Left kidney (tissue), 2 donors: ENCODE results near the gene TTC38. TPM values are rescaled to one million over a fixed set of nuclear protein-coding genes. Genes with fewer than 3 reads are reported as not detected.
"Not testable (repeated sequence)": the region's sequence is repeated elsewhere in the genome, so short reads cannot be mapped to it uniquely, and the experiment has no call there.

Experiments
- DNase-seq: peaks from one replicate; pipeline ENCODE4 v3.0.0-alpha.2; 2013
- polyA plus RNA-seq: library from polyadenylated mRNA; unstranded; fragments of 120-200 nt; gene quantifications from one replicate; pipeline ENCODE4 v1.2.1, GENCODE V29; 2013; ENCODE audit not compliant: insufficient read length

The TTC38 gene
- polyA plus RNA-seq, 1 donor: 53.3 TPM

DNA sequence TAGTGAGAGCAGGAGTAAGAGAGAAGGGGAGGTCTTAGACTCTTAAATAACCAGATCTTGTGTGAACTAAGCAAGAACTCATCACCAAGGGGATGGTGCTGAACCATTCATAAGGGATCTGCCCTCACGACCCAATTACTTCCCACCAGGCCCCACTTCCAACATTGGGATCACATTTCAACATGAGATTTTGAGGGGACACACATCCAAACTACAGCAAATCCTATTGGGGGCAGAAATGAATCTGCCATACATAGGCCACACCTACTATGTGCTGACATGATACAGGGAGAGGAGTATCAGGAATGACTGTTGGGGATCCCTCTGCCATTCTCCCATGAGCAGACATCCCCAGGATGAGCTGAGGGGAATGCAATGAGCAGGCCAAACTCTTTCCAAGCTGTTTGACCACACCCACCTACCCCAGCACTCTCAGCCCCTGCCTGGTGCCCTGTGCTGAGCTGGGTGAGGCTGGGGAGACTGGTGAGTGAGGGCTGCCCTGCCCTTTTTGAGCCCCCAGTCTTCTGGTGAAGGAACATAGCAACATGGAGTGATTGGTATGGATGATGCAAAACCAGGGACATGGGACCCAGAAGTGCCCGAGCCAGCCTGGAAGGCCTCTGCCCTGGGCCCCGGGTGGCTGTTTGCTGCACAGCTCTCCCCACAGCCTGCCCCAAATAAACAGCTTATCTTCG is 27.6 kb downstream of the TTC38 start:
- no peak for DNase-seq

DNA sequence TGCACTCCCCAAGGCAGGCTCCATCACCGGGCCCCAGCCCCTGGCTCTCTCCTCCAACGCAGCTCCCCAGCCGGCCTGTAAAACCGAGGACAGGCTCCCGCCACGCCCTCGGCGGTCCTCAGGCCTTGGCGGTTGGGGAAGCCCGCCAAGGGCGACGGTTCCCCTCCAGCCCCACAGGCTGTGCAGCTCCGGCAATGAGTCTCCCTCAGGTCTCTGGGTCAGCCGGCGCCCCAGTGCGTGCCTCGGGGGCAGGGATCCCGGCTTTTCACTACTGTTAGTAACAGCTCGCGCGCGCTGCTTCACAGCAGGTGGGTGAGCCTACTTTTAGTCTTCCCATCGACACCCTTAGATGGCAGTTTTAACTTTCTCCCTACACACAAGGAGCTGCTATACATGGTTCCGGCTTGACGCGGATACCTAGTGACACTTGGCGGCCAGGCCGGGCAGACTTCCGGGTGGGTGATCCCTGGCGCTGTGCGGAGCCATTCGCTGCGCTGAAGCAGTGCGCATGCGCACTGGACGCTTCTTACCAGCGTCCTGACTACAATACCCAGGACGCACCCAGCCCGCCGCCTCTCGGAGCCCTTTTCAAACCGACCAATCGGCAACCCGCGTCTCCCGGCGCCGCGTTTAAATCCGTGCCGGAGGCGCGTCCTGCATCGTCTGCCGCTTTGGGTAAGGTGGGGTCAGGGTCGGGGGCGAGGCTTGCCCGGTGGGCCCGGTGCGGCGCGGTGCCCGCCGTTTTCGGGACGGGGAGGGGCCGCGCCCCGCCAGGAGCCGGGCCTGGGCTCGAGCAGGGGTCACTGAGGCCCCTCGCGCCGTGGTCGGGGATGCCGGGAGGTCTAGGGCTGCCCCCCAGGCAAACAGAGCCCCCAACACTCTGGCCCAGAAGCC is 28.7 kb downstream of the TTC38 start, which contains the start of gene GTSE1:
GTSE1 (plus strand) TSS at position 614 of the 894 bp plus-strand sequence. CDS start 531 bp downstream, outside the sequence.
- peak; percentile 98 for DNase-seq

DNA sequence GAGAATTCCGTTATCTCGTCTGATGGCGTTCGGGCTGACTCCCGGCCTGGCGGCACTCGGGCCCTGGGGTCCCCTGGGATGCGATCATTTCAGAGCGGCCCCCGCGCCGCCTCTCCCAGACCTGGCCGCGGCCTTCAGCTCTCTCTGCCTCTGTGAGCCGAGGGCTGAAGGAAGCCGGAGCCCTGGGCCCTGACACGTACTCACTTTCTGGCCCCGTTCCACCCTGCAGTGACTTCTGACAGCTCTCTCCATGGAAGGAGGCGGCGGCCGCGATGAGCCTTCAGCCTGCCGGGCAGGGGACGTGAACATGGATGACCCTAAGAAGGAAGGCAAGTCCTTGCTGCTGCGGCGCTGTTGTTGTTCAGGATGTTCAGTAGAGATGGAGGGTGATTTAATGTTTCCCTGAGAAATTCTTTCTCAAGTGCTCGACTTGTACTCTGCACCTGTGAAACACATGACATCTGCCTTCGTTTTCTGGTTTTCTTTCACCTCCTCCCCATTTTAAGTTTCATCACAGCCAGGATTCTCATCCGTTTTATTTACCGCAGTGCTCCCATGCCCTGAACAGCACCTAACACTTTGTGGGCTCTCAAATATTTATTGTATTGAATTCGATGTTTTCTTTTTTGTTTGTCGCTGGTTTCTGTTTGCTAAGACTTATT is 29.5 kb downstream of the TTC38 start:
- peak; percentile 22 for DNase-seq

DNA sequence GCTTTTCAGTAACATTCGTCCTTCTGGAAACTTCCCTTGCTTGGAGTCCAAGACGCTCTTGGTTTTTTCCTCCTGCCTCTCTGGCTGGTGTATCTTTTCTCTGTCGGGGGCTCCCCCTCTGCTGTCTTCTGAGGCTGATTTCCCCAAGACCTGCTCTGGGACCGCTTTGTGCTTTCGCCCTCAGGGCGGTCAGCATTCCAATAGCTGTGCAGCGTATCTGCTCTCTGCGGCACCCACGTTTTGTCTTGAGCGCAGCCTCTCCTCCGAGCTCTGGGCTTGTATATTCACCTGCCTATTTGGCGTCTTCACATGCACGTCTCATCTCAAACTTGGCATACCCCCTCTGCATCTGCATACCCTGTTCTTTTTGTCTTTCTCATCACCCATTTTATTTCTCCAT is 31.3 kb downstream of the TTC38 start:
- DNase-seq: no peak

DNA sequence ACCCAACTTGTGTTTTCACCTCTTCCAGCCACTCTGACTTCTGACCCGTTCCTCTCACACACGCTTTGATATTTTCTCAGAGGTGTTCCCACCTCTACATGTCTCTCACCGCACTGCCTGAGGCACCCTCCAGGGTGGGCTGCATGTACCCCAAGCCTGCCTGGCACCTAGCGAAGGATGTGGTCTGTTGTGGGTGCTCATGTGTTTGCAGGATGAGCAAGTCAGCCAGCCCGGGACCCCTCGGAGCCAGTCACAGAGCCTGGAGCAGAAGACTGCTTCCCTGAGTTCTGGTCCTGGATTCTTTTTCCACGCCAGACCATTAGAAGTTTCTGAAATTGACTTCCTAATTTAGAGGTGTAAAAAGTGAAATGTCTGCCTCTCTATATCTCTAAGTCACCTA is 32.7 kb downstream of the TTC38 start:
- no peak for DNase-seq

DNA sequence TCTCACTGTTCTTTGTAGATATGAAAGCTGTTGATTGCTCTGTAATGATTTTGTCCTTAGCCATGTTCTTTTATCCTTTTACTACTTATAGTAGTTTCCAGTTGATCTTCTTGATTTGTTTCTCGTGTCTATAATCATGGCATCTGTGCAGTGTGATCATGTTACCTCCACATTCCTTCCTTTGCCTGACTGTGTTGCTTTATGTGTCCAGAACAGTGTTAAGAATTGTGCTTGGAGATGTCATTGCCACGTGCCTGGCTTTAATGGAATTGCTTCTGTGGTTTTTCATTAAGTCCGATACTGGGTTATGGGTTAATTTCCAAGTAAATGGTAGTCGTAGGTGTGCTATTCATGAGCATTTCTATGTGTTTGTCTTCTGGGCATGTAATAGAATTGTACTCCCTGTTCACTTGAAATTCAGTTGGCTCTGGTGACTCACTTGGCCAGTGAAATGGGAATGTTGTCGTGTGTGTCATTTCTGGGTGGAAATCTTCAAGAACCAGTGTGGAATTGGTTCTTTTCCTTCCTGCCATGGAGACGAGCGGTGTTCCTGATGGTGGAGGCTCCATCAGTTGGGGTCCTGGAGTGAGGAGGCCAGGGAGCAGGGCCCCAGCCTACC is 35.6 kb downstream of the TTC38 start:
- no peak for DNase-seq

DNA sequence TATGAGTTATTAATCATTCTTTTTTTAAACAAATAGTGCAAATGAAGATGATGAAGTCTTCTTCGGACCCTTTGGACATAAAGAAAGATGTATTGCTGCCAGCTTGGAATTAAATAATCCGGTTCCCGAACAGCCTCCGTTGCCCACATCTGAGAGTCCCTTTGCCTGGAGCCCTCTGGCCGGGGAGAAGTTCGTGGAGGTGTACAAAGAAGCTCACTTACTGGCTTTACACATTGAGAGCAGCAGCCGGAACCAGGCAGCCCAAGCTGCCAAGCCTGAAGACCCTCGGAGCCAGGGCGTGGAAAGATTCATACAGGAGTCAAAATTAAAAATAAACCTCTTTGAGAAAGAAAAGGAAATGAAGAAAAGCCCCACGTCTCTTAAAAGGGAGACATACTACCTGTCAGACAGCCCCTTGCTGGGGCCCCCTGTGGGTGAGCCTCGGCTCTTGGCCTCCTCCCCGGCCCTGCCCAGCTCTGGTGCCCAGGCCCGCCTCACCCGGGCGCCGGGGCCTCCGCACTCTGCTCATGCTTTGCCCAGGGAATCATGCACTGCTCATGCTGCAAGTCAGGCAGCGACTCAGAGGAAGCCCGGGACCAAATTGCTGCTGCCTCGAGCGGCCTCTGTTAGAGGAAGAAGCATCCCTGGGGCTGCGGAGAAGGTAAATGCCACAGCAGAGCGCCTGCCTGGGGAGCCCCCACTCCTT is 40.6 kb downstream of the TTC38 start:
- no peak for DNase-seq

DNA sequence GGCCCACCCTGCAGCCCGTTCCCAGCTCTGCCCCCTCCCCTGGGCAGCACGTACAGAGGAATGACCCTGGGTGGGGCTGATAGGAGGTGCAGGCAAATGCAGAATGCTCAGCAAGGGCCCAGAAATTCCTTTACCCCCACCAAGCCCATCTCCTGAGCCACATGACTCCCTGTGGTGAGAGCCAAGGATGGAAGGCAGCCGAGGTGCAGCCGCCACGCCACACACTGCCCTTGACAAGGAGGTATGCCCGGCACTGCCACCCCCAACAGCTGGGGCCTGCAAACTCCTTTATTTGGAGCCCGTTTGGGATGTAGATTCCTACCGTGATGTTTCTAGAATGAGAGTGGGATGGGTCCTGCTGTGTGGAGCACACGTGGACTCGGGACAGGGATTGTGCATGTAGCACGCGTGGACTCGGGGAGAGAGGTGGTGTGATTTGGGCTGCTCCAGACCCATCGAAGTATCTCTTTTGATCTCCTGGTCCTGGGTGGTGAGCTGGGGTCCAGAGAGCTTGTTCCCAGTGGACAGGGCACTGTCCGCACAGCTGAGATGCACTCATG is 41.8 kb downstream of the TTC38 start:
- no peak for DNase-seq

DNA sequence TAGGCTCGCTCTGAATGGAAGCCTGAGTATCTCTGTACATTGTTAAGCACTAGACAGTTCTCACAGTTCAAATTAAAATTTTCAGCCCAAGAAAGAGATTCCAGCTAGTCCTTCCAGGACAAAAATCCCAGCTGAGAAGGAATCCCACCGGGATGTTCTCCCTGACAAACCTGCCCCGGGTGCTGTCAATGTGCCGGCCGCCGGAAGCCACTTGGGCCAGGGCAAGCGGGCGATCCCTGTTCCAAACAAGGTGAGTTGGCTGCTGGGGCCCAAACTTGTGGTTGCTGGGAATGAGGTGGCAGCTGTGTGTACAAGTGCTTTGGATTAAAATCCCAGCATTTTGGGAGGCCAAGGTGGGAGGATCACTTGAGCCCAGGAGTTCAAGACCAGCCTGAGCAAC is 44.2 kb downstream of the TTC38 start:
- DNase-seq: no peak

DNA sequence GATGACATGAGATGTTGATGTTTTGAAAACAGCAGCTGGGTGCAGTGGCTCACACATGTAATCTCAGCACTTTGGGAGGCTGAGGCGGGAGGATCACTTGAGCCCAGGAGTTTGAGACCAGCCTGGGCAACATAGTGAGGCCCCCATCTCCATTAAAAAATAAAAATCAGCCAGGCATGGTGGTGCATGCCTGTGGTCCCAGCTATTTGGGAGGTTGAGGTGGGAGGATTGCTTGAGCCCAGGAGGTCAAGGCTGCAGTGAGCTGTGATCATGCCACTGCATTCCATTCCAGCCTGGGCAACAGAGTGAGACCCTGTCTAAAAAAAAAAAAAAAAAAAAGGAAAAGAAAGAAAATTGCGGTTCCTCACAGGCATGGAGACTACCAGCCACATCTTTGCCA is 45.0 kb downstream of the TTC38 start:
- not testable (repeated sequence) for DNase-seq

DNA sequence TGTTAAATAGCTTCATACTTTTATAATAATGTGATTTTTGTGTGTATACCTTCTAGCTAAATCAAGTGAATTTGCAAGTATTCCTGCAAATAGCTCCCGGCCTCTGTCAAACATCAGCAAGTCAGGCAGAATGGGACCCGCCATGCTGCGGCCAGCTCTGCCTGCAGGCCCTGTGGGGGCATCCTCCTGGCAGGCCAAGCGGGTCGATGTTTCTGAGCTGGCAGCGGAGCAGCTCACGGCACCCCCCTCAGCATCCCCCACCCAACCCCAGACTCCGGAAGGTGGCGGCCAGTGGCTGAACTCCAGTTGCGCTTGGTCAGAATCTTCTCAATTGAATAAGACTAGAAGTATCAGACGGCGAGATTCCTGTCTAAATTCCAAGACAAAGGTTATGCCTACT is 48.2 kb downstream of the TTC38 start:
- DNase-seq: no peak

DNA sequence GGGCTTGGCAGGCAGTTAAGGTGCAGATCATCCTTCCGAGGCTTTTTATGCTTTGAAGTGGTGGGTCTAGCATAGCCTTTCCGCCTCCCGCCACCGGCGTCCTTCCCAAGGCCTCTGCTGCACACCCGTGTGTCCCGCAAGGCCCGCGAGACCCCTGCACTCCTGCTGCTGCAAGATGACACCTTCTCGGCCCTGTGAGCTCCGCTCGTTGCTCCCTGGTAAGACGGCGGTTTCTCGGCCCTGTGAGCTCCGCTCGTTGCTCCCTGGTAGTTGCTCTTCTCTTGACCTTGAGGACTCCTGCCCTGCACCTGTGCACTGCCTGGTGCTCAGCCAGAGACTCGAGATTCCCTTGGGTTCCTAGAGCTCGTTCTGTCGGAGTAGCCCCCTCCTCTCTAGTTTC is 49.8 kb downstream of the TTC38 start:
- no peak for DNase-seq

DNA sequence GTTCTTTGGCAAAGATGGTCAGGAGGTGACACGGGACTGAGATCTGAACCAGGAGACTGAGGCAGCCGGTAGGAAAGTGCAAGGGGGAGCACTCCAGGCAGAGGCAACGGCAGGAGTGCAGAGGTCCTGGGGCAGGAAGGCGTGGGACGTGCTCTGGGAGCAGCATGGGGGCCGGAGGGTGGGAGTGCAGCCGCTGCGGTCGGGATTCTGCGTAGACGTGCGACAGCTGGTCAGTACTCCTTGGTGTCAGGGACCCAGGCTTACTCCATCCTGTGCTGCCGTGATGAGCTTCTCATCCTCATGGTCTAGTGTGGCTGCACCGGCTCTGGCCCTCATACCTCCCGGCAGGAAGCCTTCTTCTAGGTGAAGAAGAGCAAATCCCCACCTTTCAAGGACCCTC is 50.8 kb downstream of the TTC38 start:
- no peak for DNase-seq

DNA sequence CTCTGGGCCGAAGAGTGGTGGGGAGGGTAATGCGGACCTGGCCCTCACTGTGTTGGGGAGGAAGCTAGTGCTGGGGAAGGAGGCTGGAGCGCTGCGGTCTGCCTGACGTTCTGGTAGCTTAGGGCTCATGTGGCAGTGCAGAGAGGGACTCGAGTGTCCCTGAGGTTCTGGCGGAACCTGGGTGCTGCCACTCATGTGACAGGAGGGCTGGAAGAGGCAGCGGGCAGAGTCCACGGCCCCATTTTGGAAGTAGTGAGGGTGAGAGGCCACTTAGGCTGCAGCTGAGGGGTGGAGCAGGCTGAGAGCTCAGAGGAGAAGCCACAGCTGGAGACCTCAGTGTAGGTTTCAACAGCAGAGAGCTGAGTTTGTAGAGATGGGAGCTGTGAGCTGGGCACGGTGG is 51.5 kb downstream of the TTC38 start:
- no peak for DNase-seq

DNA sequence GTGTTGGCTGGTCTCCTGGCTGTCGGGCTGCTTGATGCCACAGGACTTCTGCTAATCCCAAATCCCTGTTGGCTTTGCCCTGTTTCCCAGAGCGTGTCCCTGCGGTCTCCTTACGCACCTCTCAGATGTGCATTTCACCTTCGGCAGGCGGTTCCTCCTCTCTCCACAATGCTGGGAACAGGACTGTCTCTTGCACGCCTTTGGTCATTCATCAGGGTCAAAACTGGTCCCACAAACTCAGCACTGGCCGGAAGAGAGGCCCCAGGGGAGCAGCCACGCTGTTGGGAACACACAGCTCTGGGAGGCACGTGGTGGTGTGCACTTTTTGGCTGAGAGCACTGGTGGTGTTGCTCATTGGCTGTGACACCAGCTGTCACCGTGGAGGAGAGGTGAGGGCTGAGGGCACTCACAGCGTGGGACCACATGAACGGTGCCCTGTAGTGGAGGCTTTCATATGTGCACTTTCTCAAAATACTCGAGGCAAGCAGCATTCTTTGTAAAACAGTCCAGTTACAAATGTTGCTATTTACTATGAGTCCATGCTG is 52.4 kb downstream of the TTC38 start:
- no peak for DNase-seq

DNA sequence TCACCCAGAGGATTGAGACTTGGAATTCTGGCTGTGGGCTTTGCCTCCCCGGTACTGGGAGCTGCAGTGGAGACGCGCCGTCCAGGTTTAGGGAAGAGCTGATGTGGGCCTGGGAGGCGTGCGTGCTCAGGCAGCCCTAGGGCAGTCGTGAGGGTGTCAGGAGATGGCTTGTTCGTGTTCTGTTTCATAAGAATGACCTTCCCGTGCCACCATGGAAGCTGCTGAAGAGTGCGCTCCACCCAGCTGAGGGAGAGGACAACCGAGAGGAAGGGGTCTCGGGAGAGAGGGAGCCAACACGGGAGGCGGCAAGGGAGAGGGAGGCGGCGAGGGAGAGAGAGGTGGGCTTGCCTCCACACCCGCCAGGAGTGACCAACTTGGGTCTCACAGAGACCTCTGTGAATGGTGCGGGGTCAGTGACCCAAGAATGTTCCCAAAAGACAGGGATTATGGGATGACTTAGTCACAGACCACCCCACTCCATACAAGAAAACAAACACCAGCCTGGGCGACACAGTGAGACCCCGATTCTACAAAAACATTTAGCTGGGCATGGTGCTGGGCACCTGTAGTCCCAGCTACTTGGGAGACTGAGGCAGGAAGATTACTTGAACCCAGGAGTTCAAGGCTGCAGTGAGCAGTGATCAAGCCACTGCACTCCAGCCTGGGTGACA is 53.0 kb downstream of the TTC38 start:
- DNase-seq: no peak

DNA sequence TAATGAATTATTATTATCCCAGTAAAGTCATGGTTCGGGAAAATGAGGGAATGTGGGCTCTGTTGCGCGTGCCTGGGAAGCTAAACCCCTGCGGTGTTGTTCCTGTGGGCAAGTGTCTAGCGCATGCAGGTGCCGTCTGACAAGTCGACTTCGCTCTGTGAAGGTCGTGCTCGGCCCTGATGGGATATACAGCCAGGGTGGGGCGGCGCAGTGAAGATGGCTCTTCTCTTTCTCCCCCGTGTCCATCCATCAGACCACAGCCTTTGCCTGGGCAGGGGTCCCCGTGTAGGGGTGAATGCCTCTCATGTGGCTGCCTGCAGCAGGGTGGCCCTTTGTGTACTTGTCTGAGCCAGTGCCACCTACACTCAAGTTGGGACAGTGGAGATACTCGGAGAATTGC is 54.9 kb downstream of the TTC38 start:
- no peak for DNase-seq

DNA sequence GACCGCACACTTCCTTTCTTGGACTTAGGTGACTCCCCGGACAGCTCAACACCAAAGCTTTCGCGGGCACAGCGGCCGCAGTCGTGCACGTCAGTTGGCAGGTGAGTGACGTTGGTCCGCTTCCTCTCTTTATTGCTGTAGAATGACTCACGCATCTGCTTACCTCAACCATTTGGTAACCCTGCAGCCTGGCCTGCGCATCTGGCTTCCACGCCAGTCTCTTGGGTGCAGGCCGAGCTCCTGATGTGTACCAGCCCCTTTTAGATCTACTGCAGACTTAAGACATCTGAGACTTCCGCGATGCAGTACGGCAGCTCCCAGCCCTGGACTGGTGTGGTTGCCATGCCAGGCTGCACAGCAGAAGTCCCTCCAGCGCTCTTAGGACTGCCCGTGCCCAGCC is 55.4 kb downstream of the TTC38 start:
- no peak for DNase-seq

DNA sequence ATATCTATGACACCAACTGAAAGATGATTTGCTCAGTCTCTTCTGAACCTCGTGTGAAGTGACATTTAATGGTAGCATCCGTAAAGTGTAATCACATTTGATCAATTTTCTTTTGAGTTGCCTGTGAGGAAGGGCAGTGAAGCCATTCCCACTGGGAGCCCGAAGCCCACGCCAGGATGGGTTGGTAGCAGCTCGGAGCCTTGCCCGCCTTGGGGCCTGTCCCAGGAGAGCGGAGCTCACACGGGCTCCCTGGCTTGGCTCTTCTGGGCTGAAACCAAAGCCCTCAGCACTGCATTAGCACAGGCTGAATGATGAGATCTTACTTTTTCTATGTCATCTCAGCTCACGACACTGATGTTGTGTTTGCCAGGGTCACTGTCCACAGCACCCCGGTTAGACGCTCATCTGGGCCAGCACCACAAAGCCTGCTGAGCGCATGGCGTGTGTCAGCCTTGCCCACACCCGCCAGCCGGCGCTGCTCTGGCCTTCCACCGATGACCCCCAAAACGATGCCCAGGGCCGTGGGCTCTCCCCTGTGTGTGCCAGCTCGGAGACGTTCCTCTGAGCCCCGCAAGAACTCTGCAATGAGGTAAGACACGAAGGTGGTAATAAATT is 58.4 kb downstream of the TTC38 start:
- DNase-seq: no peak
